HEK293T (cell line): ENCODE data around the gene CCR7.

Experiments used
- ARNT ChIP-seq: fragments of 450-650 bp; IDR thresholded peaks from 2 replicates; pipeline ENCODE4 v1.6.1; 2017; ENCODE audit warnings: mild to moderate bottlenecking
- BHLHE40 ChIP-seq: fragments of 450-650 bp; IDR thresholded peaks from 2 replicates; pipeline ENCODE4 v1.6.1; 2016; ENCODE audit warnings: mild to moderate bottlenecking, moderate library complexity, borderline replicate concordance
- ELF4 ChIP-seq: fragments of 450-650 bp; IDR thresholded peaks from 2 replicates; pipeline ENCODE4 v1.6.1; 2017; ENCODE audit warnings: antibody characterized with exemption
- FOXA1 ChIP-seq: fragments of 450-650 bp; IDR thresholded peaks from 2 replicates; pipeline ENCODE4 v1.6.1; 2016; ENCODE audit warnings: mild to moderate bottlenecking
- FOXK2 ChIP-seq: fragments of 450-650 bp; IDR thresholded peaks from 2 replicates; pipeline ENCODE4 v1.6.1; 2016; ENCODE audit warnings: mild to moderate bottlenecking
- FOXM1 ChIP-seq: fragments of 450-650 bp; IDR thresholded peaks from 2 replicates; pipeline ENCODE4 v1.6.1; 2017; ENCODE audit warnings: mild to moderate bottlenecking, borderline replicate concordance
- L3MBTL2 ChIP-seq: fragments of 450-650 bp; conservative IDR thresholded peaks from 2 replicates; pipeline ENCODE4 v1.6.1; 2016; ENCODE audit warnings: mild to moderate bottlenecking
- SP1 ChIP-seq: fragments of 450-650 bp; IDR thresholded peaks from 2 replicates; pipeline ENCODE4 v1.6.1; 2017

GRCh38 chr17:40574292-40574691, 9.0 kb upstream of the CCR7 start:
- no peak for TF ChIP-seq ELF4
- no peak for TF ChIP-seq FOXA1
- no peak for TF ChIP-seq FOXM1
- TF ChIP-seq SP1 = no peak
- no peak for TF ChIP-seq FOXK2
- no peak for TF ChIP-seq ARNT
- TF ChIP-seq L3MBTL2 = no peak
- no peak for TF ChIP-seq BHLHE40
